ENCODE data around the gene SAMD3. TPM values are rescaled to one million over a fixed set of nuclear protein-coding genes. Genes with fewer than 3 reads are reported as not detected.

Gene SAMD3
- total and polyA plus RNA-seq, 4 donors: 0.08 to 4.3 (median 1.2) TPM

GRCh38 chr6:130185658-130186057 is 37.1 kb downstream of the SAMD3 start:
- no peak for DNase-seq (ENCODE audit: low spot score)
- no peak overlapping the region for H3K27ac ChIP-seq (ENCODE audit: low read depth in 1 of 2, low read length in 2 of 2)
- no peaks in the 10 kb centered on the region for H3K27me3 ChIP-seq (ENCODE audit: control insufficient read depth in 4 of 4, insufficient read depth in 4 of 4, low read length in 3 of 4)
- WGBS: 87% methylated on average over 3 of the region's 3 CpGs
- no peak for TF ChIP-seq FOXA1 (IDR thresholded peaks at IDR 0.05)
- TF ChIP-seq TAF1 (conservative IDR thresholded peaks at IDR 0.05): no peak
- TF ChIP-seq MAX (IDR thresholded peaks at IDR 0.05): no peak
- TF ChIP-seq CTCF (IDR thresholded peaks at IDR 0.05; ENCODE audit: low read depth, low read length, missing input control): no peak
- TF ChIP-seq FOXA2 (IDR thresholded peaks at IDR 0.05): no peak
- no peak for TF ChIP-seq RXRA (IDR thresholded peaks at IDR 0.05)
- TF ChIP-seq SP1 (IDR thresholded peaks at IDR 0.05): no peak
- TF ChIP-seq NR2F2 (IDR thresholded peaks at IDR 0.05): no peak
- no peak for TF ChIP-seq YY1 (IDR thresholded peaks at IDR 0.05)
- no peak for TF ChIP-seq ATF3 (IDR thresholded peaks at IDR 0.05)
- no peak for TF ChIP-seq ZBTB33 (IDR thresholded peaks at IDR 0.05)
- H3K9me3 ChIP-seq (ENCODE audit: control insufficient read depth in 4 of 4, low read length in 3 of 4): no peaks in the 10 kb centered on the region
- no peak overlapping the region for H3K9ac ChIP-seq (ENCODE audit: low read depth in 1 of 2, low read length in 2 of 2)
- H3K4me3 ChIP-seq (ENCODE audit: low read depth in 1 of 3, low read length in 3 of 3): no peak overlapping the region
- no peaks in the 10 kb centered on the region for H3K36me3 ChIP-seq (ENCODE audit: control insufficient read depth in 4 of 4, insufficient read depth in 3 of 4, low read depth in 1 of 4, low read length in 3 of 4)
- H3K4me1 ChIP-seq (ENCODE audit: control insufficient read depth in 4 of 4, insufficient read depth in 4 of 4, low read length in 3 of 4): no peaks in the 10 kb centered on the region

GRCh38 chr6:130183271-130184222 is 39.2 kb downstream of the SAMD3 start:
- no peak for DNase-seq (ENCODE audit: low spot score)
- Histone ChIP-seq H3K27ac (ENCODE audit: low read depth in 1 of 2, low read length in 2 of 2) (no peak overlapping the region), H3K9ac (ENCODE audit: low read depth in 1 of 2, low read length in 2 of 2) (no peak overlapping the region), H3K4me3 (ENCODE audit: low read depth in 1 of 3, low read length in 3 of 3) (no peak overlapping the region), H3K9me3 (ENCODE audit: control insufficient read depth in 4 of 4, low read length in 3 of 4) (no peaks in the 10 kb centered on the region), H3K36me3 (ENCODE audit: control insufficient read depth in 4 of 4, insufficient read depth in 3 of 4, low read depth in 1 of 4, low read length in 3 of 4) (no peaks in the 10 kb centered on the region), H3K27me3 (ENCODE audit: control insufficient read depth in 4 of 4, insufficient read depth in 4 of 4, low read length in 3 of 4) (no peaks in the 10 kb centered on the region), H3K4me1 (ENCODE audit: control insufficient read depth in 4 of 4, insufficient read depth in 4 of 4, low read length in 3 of 4) (no peaks in the 10 kb centered on the region)
- no peak for TF ChIP-seq FOXA2 (IDR thresholded peaks at IDR 0.05)
- TF ChIP-seq FOXA1 (IDR thresholded peaks at IDR 0.05): no peak
- no peak for TF ChIP-seq HNF4A (conservative IDR thresholded peaks at IDR 0.05)
- 89% methylated on average over 9 of the region's 9 CpGs for WGBS

- Histone ChIP-seq H3K4me3 (ENCODE audit: low read depth in 1 of 3, low read length in 3 of 3) (no peak overlapping the region), H3K4me1 (ENCODE audit: control insufficient read depth in 4 of 4, insufficient read depth in 4 of 4, low read length in 3 of 4) (no peaks in the 10 kb centered on the region), H3K9me3 (ENCODE audit: control insufficient read depth in 4 of 4, low read length in 3 of 4) (no peaks in the 10 kb centered on the region), H3K27me3 (ENCODE audit: control insufficient read depth in 4 of 4, insufficient read depth in 4 of 4, low read length in 3 of 4) (no peaks in the 10 kb centered on the region), H3K9ac (ENCODE audit: low read depth in 1 of 2, low read length in 2 of 2) (no peak overlapping the region), H3K36me3 (ENCODE audit: control insufficient read depth in 4 of 4, insufficient read depth in 3 of 4, low read depth in 1 of 4, low read length in 3 of 4) (no peaks in the 10 kb centered on the region), H3K27ac (ENCODE audit: low read depth in 1 of 2, low read length in 2 of 2) (no peak overlapping the region)
- TF ChIP-seq MAX (IDR thresholded peaks at IDR 0.05): no peak
- TF ChIP-seq TAF1 (conservative IDR thresholded peaks at IDR 0.05): no peak
- no peak for TF ChIP-seq NR2F2 (IDR thresholded peaks at IDR 0.05)
- no peak for TF ChIP-seq RAD21 (IDR thresholded peaks at IDR 0.05)
- no peak for TF ChIP-seq ZBTB33 (IDR thresholded peaks at IDR 0.05)
- no peak for TF ChIP-seq YY1 (IDR thresholded peaks at IDR 0.05)
- no peak for TF ChIP-seq RXRA (IDR thresholded peaks at IDR 0.05)
- TF ChIP-seq GABPA (IDR thresholded peaks at IDR 0.05 in 1 of 2, conservative IDR thresholded peaks at IDR 0.05 in 1 of 2): no peak
- DNase-seq (ENCODE audit: low spot score): no peak
Measured at GRCh38 chr6:130182466-130182865, 40.3 kb downstream of the SAMD3 start.
